ENCODE data around the gene EIF5.

The EIF5 gene

DNA sequence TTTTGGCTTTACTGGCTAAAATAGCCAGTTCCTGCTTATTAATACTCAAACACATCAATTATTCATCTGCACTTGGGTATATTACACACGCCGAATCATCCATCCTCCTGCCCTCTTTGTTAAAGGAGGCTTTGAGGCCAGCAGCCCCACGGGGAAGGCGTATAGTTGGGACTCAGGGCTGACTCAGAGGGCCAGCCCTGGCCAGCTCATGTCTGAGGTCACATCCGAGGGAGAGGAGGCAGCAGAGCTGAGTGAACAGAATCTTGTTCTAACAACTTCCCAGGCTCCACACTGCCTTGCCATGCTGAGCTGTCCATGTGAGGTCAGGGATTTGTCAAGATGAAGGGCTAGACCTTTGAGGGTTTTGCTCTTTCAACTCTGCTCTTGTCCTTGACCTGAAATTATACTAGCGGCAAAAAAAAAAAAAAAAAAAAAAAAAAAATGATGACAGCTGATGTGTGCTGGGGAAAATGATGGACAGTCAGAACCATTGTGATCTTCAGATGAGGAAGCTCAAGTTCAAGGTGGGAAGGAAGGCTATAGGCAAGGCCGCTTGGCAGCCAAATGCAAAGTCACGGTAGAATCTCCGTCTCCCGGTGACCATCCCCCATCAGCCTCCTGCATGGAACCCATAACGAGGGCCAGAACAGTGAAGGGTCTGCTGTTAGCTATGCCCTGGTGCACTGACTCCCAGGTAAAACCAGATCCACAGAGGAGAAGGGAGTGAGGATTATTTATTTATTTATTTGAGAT lies 38.7 kb downstream of the EIF5 start:
- DNase-seq: no peak

GRCh38 chr14:103374121-103374520 lies 40.1 kb downstream of the EIF5 start:
- DNase-seq: no peak

GRCh38 chr14:103377522-103378037 lies 43.5 kb downstream of the EIF5 start:
- DNase-seq: no peak

- no peak for DNase-seq
These were observed 44.2 kb downstream of the EIF5 start for GRCh38 chr14:103378038-103378854.

DNA sequence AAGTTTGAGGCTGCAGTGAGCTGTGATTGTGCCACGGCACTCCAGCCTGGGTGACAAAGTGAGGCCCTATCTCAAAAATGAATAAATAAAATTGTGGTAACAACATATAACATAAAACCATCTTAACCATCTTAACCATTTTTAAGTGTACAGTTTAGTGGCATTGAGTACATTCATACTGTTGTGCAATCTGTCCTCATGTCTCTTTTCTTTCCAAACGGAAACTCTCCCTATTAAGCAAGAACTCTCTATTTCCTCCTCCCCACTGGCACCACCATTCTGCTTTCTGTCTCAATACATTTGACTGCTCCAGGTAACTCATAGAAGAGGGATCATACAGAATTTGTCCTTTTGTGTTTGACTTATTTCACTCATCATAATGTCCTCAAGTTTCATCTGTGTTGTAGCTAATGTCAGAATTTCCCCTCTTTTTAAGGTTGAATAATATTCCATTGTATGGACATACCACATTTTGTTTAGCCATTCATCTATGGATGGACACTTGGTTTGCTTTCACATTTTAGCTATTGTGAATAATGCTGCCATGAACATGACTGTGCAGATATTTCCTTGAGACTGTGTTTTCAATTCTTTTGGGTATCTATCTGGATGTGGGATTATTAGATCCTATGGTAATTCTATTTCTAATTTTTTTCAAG lies 46.8 kb downstream of the EIF5 start:
- no peak for DNase-seq

DNA sequence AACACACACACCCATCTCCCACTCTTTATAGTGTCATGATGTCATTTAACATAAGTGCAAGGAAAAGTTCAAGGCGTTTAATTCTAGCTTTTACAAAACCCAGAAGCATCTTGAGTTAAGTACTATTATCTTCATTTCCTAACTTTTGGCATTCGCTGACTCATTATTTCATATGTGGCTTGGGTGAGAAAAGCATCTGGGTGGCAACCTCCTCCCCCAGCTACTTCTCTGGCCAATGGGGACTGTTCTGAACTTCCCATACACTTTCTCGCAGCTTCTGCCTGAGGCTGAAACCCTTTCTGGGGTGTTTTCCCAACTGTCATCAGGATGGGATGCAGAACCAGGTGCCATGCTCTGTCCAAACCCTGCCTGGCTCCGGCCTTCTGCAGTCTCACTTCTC lies 48.3 kb downstream of the EIF5 start:
- DNase-seq: no peak

GRCh38 chr14:103384450-103385151 lies 50.6 kb downstream of the EIF5 start:
- DNase-seq: no peak

DNA sequence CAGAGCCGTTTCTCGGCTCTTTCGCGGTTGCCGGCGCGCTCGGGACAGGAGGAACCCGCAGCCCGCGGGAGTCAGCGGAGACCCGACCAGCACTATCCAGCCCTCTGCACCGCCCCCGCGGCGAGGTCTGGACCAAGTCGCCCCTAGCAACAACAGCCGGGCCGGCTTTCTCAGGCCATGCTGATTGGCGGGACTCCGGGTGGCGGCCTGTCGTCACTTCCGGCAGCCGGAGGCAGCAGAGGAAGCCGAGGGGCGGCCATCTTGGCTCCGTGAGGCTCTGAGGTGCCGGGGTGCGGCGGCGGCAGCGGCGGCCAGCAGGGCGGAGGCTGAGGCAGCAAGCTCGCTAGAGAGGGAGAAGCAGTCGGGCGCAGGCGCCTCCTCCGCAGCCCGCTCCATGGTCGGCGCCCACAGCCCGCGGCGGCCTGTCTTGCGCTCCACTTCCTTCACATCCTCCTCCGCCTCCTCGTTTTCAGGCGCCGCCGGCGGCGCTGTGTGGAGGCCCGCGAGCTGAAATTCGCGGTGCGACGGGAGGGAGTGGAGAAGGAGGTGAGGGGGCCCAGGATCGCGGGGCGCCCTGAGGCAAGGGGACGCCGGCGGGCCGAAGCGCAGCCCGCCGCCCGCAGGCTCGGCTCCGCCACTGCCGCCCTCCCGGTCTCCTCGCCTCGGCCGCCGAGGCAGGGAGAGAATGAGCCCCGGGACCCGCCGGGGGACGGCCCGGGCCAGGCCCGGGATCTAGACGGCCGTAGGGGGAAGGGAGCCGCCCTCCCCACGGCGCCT lies 51.3 kb downstream of the EIF5 start, which contains the start of gene MARK3:
MARK3 (plus strand) TSS at position 264 of the 777 bp plus-strand sequence. CDS start 615 bp downstream, outside the sequence.
- peak; percentile 96 for DNase-seq

DNA sequence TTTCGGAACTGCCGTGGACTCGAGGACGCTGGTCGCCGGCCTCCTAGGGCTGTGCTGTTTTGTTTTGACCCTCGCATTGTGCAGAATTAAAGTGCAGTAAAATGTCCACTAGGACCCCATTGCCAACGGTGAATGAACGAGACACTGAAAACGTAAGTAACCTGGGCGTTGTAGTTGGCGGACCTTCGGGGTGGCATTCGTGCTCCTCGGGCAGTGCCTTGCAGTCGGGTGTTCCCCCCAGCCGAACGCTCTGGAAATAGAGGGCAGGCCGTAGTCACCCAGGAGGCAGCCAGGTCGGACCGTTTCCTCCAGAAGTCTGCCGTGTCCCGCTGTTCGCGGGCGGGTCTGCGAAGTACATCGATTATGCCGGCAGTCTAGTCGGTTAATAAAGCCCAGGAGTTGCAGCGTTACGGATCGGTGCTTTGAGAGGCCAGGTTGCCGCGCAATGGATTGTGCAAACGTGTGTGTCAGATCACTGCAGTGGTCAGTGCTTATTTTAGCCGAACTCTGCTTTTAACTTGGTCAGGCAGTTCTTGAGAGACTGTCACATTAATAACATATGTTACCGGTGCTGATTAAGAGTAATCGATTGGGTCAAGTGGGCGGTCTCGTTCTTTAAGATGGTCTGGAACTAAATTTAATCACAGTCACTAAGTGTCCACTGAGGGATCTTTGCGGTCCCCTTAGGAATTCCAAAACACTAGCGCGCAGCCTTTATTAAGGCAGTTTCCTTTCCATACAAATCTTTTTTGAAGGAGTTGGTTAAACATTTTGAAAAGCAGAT lies 52.1 kb downstream of the EIF5 start:
- peak; percentile 36 for DNase-seq

DNA sequence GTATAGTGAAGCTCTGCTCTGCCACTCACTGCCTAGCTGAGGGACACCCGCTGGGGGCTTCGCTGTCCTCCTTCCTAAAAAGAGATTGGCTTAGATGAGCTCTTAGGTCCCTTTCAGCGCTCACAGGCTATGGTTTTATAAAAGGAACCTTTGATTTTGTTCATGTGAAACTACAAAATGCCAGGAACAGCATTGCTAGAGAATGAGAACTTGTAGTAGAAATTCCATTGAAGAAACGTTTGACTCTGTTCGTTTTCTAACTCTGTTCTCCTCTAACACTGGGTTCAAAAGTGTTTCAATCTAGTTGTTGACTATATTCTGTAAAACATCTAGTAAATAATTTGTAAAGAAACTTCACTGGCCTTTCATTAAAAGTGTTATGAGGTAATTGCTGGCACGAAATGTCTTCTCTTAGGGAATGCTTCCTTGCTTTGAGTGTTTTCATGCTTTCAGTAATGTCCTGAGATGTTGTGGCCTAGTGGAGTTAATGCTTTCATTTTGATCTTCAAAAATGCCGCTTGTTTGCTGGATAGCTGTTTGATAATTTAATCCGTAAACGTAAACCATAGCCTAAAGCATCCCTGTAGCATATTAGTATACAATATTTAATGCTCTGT lies 52.8 kb downstream of the EIF5 start:
- no peak for DNase-seq

DNA sequence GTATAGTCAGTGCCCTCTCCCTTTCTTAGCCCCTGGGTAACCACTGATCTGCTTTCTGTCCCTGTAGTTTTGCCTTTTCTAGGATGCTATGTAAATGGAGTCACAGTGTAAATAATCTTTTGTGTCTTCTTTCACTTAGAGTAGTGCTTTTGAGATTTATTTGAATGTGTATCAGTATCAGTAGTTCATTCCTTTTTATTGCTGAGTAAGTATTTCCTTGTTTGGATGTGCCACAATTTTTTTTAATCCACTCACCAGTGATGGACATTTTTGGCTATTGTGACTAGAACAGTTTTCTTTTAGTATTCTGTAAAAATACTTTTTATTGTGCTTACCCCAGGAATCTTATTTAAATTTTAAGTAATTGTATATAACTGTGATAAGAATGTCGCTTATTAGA lies 54.6 kb downstream of the EIF5 start:
- DNase-seq: no peak

DNA sequence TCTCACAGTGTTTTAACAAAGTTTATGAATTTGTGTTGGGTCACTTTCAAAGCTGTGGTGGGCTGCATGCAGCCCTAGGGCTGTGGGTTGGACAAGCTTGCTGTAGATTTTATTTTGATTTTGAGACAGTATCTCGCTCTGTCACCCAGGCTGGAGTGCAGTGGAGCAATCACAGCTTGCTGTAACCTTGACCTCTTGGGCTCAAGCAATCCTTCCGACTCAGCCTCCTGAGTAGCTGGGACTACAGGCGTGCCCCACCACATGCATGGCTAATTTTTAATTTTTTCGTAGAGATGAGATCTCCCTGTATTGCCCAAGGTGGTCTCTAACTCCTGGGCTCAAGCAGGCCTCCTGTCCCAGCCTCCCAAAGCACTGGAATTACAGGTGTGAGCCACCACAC lies 56.6 kb downstream of the EIF5 start:
- no peak for DNase-seq

DNA sequence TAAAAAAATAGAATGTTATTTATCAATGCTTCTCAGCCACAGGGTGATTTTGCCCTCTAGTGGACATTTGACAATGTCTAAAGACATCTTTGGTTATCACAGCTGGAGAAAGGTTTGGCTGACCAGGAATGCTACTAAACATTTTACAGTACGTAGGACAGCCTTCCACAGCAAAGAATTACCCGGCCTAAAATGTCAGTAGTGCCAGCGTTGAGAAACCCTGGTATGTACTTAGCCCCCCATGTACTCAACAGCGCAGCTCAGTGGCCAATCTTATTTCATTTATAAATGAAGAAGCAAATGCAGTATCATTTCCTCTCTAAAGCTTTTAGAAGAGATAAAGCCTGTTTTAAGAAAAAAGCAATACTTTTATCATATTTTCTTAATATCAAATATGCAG lies 57.0 kb downstream of the EIF5 start:
- peak; percentile 46 for DNase-seq

DNA sequence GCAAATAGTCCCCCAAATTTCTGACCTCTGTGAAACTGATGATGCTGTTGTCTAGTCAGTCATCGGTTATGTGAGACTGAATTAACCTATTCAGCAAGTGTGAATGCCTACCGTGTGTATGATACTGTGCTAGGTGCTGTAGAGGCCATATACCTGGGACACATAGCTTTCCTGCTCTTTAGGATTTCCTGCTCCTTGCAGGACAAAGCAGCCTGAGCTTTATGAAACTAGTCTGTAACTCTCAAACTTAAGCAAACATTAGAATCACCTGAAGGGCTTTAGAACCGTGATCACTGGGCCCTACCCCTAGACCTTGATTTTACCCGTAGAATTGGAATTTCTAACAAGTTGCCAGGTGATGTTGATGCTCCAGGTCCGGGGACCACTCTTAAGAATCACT lies 58.1 kb downstream of the EIF5 start:
- DNase-seq: no peak

DNA sequence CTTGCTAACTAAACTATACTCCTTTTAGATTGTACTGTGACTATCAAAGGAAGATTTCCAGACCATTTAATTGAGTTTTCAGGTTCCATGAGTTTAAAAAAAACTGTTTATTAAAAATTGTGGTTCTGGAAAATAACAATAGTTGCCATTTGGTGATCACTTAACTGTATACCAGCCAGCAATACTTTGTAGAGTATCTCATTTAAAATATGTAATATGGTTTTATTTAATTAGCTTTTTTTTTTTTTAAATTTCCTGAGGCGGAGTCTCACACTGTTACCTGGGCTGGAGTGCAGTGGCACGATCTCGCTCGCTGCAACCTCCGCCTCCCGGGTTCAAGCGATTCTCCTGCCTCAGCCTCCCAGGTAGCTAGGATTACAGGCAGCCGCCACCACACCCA lies 58.5 kb downstream of the EIF5 start:
- no peak for DNase-seq

- DNase-seq: no peak
These were observed 59.0 kb downstream of the EIF5 start for GRCh38 chr14:103393070-103393469.

DNA sequence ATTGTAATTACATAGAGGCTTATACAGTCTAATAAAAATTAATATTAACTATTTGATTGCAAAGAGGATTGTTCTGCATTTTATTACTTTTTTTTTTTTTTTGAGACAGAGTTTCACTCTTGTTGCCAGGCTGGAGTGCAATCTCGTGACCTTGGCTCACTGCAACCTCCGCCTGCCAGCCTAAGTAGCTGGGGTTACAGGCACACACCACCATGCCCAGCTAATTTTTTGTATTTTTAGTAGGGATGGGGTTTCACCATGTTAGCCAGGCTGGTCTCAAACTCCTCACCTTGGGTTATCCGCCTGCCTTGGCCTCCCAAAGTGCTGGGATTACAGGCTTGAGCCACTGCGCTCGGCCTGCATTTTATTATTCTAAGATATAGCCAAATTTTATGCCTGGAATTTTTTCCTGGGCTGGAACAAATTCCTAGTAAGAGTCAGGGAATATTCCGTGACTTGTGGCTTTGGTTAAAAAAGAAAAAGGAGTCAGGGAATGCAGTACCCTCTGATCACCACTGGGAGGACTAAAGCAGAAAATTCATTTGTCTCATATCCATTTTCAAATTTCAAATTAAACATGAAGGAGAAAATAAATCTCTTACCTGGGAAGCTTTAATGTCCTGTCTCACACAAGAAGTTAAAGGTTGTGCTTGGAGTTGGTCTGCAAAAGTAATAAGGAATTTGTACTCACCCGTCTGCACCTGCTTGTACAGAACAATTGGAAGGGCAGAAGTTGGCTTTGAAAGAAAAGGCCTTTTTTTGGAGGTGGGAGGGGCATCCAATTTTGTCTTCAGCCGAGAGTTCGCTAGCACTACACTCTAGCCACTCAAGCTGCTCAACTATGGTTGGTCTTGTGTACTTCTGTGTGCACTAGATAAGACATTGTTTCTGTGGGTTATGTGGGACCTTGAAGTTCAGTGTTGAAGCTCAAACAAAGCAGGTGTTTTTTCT lies 59.9 kb downstream of the EIF5 start:
- DNase-seq: no peak
